ENCODE measurements around the gene SEMA4C.

SEMA4C gene

DNA sequence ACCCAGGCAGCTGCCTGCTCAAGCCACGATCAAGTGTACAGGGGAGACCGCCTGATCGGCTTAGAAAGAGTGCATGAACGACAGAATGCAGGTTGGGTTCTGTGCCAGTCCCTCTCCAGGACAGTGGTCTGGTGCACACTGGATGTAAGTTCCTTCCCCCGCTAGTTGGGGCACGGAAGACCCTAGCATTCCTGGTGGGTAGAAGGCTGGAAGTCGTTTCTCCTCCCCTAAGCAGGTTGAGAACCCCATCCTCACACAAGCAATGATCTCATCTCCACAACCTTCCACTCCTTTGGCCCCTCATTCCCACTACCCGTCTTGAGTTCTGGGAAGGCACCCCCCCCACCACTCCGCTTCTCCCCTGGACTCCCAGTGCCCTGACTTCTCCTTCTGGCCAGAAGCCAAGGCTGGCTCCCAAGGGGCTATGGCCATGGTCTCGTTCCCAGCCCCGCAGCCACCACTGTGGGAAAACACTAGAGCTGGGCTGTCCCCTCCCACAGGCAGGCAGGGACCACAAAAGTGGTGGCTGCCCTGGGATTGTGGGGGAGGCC is 10.7 kb downstream of the SEMA4C start:
- H3K4me3 ChIP-seq (ENCODE audit: low read depth, low read length): no peak overlapping the region
- TF ChIP-seq, protein P1, sequence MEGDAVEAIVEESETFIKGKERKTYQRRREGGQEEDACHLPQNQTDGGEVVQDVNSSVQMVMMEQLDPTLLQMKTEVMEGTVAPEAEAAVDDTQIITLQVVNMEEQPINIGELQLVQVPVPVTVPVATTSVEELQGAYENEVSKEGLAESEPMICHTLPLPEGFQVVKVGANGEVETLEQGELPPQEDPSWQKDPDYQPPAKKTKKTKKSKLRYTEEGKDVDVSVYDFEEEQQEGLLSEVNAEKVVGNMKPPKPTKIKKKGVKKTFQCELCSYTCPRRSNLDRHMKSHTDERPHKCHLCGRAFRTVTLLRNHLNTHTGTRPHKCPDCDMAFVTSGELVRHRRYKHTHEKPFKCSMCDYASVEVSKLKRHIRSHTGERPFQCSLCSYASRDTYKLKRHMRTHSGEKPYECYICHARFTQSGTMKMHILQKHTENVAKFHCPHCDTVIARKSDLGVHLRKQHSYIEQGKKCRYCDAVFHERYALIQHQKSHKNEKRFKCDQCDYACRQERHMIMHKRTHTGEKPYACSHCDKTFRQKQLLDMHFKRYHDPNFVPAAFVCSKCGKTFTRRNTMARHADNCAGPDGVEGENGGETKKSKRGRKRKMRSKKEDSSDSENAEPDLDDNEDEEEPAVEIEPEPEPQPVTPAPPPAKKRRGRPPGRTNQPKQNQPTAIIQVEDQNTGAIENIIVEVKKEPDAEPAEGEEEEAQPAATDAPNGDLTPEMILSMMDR (IDR thresholded peaks at IDR 0.05; ENCODE audit: control insufficient read depth, extremely low read depth, insufficient read depth): no peak
- DNase-seq (ENCODE audit: low read depth): no peak

DNA sequence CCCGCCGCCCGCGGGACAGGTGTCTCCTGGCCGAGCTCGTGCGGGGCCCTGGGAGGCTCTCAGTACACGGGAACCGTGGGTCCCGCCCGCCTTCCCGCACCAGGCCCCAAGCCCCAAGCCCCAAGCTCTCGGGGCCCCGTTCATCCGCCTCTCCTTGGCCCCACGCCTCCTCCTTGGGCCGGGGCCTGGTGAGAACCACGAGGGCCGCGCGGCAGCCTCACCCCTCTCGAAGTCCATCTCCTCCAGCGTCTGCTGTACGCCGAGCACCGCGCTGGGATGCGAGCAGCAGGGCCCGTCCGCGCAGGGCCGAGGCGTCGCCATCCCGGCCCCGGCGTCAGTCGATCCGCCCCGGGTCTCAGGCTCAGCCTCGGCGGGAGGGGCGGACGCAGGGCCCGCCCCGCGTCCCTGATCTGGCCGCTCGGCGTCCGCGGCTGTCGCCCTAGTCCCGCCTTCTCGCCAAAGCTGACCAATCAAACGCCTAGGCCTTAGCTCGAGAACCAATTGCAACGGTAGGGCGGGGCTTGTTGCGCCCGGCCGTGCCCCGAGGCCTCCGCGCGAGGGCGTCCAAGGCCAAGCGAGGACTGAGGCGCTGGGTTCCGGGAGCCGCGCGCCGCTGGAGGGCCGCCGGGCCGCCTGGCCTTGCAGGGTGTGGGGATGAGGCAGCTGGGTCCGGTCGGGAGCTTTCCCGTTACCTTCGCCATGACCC is 12.1 kb downstream of the SEMA4C start, which contains the start of gene ANKRD39:
Gene ANKRD39, minus strand, starts transcription at position 350 of the 706 bp plus-strand sequence. Its CDS starts 29 bp downstream, at position 321.
- peak; percentile 92 for DNase-seq (ENCODE audit: low read depth)
- TF ChIP-seq, protein P1 (IDR thresholded peaks at IDR 0.05; ENCODE audit: control insufficient read depth, extremely low read depth, insufficient read depth): peak; percentile 89
- H3K4me3 ChIP-seq (ENCODE audit: low read depth, low read length): peak within 1 kb of the TSS; percentile 72

DNA sequence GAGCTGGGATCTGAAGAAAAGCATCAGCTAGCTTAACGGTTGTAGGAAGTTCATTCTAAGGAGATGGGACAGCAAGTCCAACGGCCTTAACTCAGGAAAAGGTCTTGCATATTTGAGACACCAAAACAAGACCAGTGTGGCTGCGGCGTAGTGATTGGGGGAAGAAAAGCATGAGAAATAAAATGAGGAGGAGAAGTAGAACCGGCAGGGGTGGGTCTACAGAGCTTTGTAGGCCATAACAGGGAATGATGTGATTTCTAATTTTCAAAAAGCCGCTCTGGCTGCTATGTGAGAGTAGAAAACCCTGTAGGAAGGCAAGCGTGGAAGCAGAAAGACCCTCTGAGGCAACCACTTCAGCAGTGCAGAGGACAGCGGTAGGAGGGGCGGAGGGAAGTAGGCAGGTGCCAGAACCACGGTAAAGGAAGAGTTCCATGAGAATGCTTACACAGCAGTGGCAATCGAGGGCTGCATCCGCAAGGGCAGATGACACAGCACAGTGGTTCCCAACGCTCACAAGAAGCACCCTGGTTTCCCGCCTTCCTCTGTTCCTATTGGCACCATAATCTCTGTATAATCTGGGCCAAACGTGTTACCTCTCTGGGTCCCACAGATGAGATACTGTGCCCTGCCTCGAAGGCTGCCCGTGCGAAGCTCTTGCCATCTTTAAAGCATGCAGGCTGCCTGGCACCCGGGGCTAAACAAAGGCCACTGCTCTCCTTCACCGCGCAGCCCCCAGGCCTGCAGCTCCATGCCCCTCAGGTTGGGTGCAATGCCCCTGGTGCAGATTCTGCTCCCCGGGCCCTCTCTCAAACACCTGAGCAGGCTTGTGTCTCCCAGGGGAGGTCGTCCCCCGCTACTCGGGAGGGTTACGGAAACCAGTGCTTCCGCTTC is 12.9 kb downstream of the SEMA4C start:
- H3K4me3 ChIP-seq (ENCODE audit: low read depth, low read length): peak overlapping the region; percentile 72
- DNase-seq (ENCODE audit: low read depth): no peak
- TF ChIP-seq, protein P1 (IDR thresholded peaks at IDR 0.05; ENCODE audit: control insufficient read depth, extremely low read depth, insufficient read depth): no peak

DNA sequence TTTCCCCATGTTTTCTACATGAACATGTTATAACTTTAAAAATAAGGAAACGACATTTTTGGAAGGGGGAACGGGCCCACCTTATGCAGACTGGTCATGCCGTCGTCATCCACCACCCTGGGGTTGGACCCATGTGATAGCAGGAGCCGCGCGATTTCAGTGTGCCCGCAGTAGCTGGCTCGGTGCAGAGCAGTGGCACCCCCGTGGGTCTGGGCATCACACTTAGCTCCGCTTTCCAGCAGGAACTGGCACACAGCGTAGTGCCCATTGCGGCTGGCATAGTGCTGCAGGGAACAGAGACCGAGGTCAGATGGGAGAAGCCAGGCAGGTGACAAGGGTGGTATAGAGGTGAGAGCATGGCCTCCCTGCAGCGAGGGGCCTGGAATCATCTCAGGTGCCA is 16.6 kb downstream of the SEMA4C start:
- no peak overlapping the region for H3K4me3 ChIP-seq (ENCODE audit: low read depth, low read length)
- DNase-seq (ENCODE audit: low read depth): no peak
- TF ChIP-seq, protein P1 (IDR thresholded peaks at IDR 0.05; ENCODE audit: control insufficient read depth, extremely low read depth, insufficient read depth): no peak

DNA sequence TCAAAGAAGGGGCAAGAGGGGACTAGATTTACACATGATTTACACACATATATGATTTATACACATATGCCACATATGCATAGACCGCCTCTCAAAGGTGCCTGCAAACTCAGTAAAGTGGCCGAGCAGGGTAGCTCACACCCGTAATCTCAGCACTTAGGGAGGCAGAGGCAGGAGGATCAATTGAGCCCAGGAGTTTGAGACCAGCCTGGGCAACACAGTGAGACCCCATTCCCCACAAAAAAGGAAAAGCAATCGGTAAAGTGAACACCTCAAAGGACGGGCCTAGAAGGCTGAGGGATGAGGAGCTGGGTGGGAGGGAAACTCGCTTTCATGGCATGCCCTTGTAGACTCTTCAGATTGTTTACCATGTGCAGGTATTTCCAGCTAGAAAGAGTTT is 17.2 kb downstream of the SEMA4C start:
- no peak for DNase-seq (ENCODE audit: low read depth)
- TF ChIP-seq, protein P1 (IDR thresholded peaks at IDR 0.05; ENCODE audit: control insufficient read depth, extremely low read depth, insufficient read depth): no peak
- H3K4me3 ChIP-seq (ENCODE audit: low read depth, low read length): no peak overlapping the region

DNA sequence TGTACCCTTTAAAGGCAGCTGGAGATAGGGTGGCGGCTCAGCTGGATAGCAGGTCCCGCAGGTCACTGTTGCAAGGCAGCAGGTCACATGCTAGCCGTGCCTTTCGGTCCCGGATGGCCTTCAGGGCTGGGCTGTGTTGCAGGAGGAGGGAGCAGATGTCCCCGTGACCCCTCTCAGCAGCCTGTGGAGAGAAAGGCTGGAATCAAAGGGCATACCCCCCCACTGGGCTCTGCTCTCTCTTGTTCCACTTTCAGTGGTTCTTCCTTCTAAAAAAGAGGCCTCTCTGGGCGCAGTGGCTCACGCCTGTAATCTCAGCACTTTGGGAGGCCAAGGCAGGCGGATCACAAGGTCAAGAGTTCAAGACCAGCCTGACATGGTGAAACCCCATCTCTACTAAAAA is 21.6 kb downstream of the SEMA4C start:
- TF ChIP-seq, protein P1 (IDR thresholded peaks at IDR 0.05; ENCODE audit: control insufficient read depth, extremely low read depth, insufficient read depth): no peak
- no peak for DNase-seq (ENCODE audit: low read depth)
- H3K4me3 ChIP-seq (ENCODE audit: low read depth, low read length): no peak overlapping the region

Measured in LNCaP clone FGC (cell line).